ENCODE data around the gene LDB3.

LDB3 gene

DNA sequence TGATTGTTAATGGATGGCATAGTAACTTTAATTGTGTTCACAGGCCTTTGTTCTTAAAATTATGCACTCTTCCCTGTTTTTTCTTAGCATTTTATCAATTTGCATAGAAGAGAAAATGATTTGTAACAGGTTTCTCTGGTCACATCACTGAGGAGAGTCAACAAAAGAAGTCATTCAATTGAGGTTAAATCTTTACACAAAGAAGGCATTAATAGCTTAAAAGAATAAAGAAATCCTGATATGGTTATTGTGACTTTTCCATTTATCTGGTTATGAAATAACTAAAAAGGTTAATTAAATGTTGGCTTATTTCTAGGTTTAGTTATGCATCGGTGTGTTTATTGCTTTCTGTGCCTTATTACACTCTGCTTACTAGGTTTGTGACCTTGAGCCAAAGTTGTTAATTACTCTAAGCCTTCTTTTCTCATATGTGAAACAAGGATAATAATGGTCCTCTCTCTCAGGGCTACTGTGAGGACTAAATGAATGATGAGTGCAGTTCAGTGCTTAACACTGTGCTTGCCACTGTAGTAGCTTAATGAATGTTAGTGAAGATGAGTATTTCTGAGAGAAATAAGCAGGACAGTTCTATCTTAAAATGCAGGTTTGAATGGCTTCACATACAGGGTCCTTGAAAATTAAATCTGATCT is 100.2 kb downstream of the LDB3 start:
- DNase-seq = no peak

DNA sequence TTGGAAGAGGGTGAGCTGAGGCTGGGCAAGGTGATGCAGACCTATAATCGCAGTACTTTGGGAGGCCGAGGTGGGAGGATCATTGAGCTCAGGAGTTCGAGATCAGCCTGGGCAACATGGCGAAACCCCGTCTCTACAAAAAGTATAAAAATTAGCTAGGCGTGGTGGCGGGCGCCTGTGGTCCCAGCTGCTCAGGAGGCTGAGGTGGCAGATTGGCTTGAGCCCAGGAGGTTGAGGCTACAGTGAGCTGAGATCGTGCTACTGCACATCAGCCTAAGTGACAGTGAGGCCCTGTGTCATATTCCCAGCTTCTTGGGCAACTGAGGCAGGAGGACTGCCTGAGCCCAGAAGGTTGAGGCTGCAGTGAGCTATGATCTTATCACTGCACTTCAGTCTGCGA is 101.7 kb downstream of the LDB3 start:
- no peak for DNase-seq

DNA sequence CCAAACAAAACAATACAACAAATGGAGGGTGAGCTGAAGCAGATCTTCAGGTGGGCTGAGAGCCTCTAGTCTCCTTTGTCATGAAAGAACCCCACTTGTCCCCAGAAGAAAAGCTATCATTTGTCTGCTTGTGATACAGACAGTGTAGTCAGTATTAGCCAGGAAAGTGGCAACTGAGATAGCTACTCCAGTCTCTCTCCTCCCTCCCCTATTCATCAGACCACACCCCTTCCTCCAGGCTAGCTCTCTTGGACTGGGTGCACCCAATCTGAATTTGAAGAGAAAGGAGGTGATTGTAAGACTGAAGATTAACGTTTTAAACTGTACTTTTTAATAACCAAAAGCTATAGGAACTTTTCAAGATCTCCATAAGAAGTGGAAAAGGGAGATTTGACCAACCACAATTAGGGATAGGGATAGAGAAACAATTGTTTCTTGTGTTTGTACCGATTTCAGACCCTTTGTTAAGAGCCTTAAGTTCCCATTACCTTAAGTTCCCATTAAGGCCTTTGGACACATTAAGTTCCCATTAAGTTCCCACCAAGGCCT is 102.2 kb downstream of the LDB3 start:
- no peak for DNase-seq

DNA sequence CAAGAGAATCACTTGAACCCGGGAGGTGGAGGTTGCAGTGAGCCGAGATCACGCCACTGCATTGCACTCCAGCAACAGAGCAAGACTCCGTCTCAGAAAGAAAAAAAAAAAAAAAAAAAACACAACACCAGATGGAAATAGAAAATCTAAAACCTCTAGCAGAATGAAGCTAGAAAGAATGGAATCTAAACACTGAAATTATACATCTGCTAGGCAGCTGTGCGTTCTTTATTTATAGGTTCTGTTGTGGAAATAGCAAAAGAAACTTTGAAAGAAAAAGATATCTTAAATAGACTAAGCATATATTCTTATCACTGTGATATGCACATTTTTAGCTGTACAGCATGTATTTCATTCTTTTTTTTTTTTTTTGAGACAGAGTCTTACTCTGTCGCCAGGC is 105.2 kb downstream of the LDB3 start:
- DNase-seq = no peak

DNA sequence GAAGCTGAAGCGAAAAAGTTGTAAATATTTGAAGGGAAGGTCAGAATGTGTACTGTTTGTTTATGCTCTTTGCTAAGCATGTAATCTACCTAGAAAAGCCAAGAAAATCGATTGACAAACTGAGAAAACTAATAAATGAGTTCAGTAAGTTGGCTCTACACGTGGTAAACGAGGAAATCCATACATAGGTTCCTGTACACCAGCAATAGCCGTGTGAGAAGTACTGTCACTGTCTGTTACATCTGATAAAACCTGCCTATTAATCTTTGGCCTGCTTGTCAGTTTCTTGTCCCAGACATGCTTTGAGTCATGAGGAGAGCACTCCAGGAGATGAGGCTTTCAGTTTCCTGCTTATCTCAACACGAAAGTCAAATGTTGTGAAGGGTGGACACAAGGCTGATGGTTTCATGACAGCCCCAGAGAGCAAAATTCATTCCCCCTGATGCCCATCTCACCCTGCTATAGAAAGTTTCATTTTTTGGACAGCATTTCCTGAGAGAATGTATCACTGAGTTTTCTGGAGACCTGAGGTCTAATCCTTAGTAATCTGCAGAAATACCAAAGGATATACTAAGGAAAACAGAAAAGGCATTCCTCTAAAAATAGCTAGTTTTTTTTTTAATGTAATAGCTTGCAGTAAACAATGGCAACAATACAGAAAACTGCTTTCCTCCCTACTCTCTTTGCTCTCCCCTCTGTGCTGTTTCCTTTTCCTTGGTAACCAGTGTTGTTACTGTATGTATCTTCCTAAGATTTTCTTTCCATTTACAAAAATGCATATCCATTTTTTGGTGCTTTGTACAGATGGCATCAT is 107.0 kb downstream of the LDB3 start:
- DNase-seq = no peak

DNA sequence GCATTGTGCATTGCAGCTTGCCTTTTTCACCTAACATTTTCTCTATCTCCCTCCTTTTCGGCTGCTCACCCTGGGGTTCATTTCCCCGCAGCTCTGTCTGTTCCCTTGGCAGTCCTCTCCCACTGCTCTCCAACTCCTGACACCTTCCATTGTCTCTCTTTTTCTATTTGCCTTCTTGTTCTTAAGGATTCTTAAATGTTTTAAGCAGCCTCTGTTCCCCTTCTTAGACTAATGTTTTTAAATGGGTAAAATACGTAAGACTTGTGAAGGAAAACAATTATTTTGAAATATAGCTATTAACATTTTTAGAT is 107.5 kb downstream of the LDB3 start:
- DNase-seq = no peak

DNA sequence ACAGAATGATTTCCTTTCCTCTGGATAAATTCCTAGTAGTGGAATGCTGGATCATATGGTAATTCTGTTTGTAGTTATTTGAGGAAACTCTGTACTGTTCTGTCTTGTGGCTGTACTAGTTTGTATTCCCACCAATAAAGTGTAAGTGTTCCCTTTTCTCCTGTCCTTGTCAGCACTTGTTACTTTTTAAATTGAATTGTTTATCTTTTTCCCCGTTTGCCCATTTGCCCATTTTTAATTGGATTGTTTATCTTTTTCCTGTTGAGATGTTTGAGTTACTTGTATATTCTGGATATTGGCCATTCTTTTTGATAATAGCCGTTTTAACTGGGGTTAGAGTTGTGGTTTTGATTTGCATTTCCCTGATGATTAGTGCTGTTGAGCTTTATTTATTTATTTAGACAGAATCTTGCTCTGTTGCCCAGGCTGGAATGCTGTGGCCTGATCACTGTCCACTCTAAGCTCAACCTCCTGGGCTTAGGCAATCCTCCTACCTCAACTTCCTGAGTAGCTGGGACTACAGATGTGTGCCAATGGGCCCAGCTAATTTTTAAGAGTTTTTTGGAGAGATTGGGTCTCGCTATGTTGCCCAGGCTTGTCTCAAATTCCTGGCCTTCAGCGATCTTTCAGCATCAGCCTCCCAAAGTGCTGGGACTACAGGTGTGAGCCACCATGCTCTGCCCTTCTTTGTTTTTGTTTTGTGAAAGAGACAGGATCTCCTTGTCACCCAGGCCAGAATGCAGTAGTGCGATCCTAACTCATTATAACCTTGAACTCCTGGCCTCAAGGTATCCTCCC is 111.1 kb downstream of the LDB3 start:
- DNase-seq = no peak

DNA sequence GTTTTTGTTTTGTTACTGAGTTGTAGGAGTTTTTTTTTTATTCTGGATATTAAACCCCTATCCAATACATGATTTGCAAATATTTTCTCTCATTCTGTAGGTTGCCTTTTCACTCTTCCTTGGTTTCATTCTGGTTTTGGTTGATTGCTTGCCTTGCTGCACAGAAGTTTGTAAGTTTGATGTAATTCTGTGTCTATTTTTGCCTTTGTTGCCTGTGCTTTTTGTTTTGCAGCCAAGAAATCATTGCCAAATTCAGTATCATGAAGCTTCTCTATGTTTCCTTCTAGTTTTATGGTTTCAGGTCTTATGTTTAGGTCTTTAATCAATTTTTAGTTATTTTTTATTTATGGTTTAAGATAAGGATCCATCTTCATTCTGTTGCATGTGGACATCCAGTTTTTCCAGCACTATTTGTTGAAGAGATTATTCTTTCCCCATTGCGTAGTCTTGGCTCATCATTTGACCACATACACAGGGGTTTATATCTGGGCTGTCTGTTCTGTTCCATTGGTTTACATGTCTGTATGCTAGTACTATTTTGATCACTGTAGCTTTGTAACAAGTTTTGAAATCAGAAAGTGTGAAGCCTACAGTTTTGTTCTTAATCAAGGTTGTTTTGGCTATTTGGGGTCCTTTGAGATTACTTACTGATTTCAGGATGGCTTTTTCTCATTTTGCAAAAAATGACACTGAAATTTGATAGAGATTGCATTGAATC is 114.5 kb downstream of the LDB3 start:
- DNase-seq = no peak

DNA sequence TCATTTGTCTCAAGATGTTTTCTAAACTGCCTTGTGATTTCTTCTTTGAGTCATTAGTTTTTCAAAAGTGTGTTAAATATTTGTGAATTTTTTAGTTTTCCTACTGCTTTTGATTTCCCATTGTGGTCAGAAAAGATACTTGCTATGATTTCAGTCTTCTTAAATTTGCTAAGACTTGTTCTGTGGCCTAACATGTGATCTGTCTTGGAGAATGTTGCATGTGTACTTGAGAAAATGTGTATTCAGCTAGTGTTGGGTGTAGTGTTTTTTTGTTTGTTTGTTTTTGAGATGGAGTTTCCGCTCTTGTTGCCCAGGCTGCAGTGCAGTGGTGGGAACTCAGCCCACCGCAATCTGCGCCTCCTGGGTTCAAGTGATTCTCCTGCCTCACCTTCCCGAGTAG is 116.7 kb downstream of the LDB3 start:
- DNase-seq = no peak

Measured in hippocampal formation (tissue), 2 donors.